H1 (cell line): ENCODE measurements around the gene SPATS2L. TPM values are rescaled to one million over a fixed set of nuclear protein-coding genes. Genes with fewer than 3 reads are reported as not detected.

Source experiments
- CTCF ChIA-PET: fragments of 300-600 bp; sonication (Branson Sonifier 250); formaldehyde crosslinking; loops from one replicate; lab custom pipeline; 2021; ENCODE audit not compliant: partially characterized antibody; lab: Charles Lee
- POLR2A ChIA-PET: fragments of 300-600 bp; sonication (Branson Sonifier 250); formaldehyde crosslinking; loops from one replicate; lab custom pipeline; 2021; ENCODE audit warnings: inconsistent platforms; ENCODE audit not compliant: partially characterized antibody; lab: Charles Lee
- DNase-seq, 2 experiments: peaks; one replicate each; pipeline versions ENCODE4 v3.0.0 to v3.0.0-alpha.2; 2010 to 2022; ENCODE audit warnings: low spot score in 2 of 2, low read depth in 1 of 2, mixed read lengths in 1 of 2
- FAIRE-seq: peaks from 2 replicates; lab custom pipeline; 2011; peaks lifted over from hg19 to GRCh38; lab: Jason Lieb, UNC
- H2AFZ ChIP-seq: 2 replicates; pipeline ENCODE4 v1.8.1; 2012; ENCODE audit warnings: low read length, inconsistent platforms
- H2AK5ac ChIP-seq: 2 replicates; pipeline ENCODE4 v1.6.1; 2013; ENCODE audit warnings: low read depth, low read length
- H2BK120ac ChIP-seq: replicated peaks from 2 replicates; pipeline ENCODE3; 2013; ENCODE audit warnings: low read depth, low read length, inconsistent platforms
- H2BK12ac ChIP-seq: 2 replicates; pipeline ENCODE4 v1.6.1; 2013; ENCODE audit warnings: low read depth, low read length
- H2BK15ac ChIP-seq: 2 replicates; pipeline ENCODE4 v1.6.1; 2013; ENCODE audit warnings: low read length
- H2BK20ac ChIP-seq: 2 replicates; pipeline ENCODE4 v1.6.1; 2013; ENCODE audit warnings: low read length
- H2BK5ac ChIP-seq: 2 replicates; pipeline ENCODE4 v1.6.1; 2013; ENCODE audit warnings: low read depth, low read length
- H3K14ac ChIP-seq: 2 replicates; pipeline ENCODE4 v1.6.1; 2013; ENCODE audit warnings: inconsistent platforms; ENCODE audit not compliant: insufficient read length
- H3K18ac ChIP-seq: 2 replicates; pipeline ENCODE4 v1.6.1; 2013; ENCODE audit warnings: low read length; ENCODE audit errors: extremely low read depth
- H3K23ac ChIP-seq: 2 replicates; pipeline ENCODE4 v1.6.1; 2013; ENCODE audit warnings: inconsistent platforms; ENCODE audit not compliant: insufficient read length
- H3K23me2 ChIP-seq: 2 replicates; pipeline ENCODE4 v1.6.1; 2013; ENCODE audit warnings: low read depth, low read length
- H3K27ac ChIP-seq: 2 replicates; pipeline ENCODE4 v1.6.1; 2011; ENCODE audit warnings: low read depth, low read length, inconsistent platforms
- H3K27me3 ChIP-seq, 4 experiments: replicated peaks in 1 of 4; 1 replicate in 1 of 4; 2 replicates in 3 of 4; pipeline versions ENCODE4 v1.6.1 to v1.8.1; 2011 to 2013; ENCODE audit warnings: low read length in 3 of 4, mild to moderate bottlenecking in 3 of 4, inconsistent platforms in 2 of 4, mixed read lengths in 2 of 4, moderate library complexity in 1 of 4; ENCODE audit not compliant: control insufficient read depth in 3 of 4, insufficient read depth in 3 of 4; ENCODE audit errors: extremely low read depth in 1 of 4
- H3K36me3 ChIP-seq, 4 experiments: 2 replicates each; pipeline versions ENCODE4 v1.6.1 to v1.8.1; 2011 to 2013; ENCODE audit warnings: mild to moderate bottlenecking in 4 of 4, low read length in 3 of 4, moderate library complexity in 2 of 4, control low read depth in 1 of 4, inconsistent platforms in 1 of 4; ENCODE audit not compliant: insufficient read depth in 4 of 4, control insufficient read depth in 2 of 4
- H3K4ac ChIP-seq: replicated peaks from 2 replicates; pipeline ENCODE3; 2013; ENCODE audit warnings: low read length, low read depth, mixed read lengths, inconsistent platforms; ENCODE audit not compliant: insufficient read length
- H3K4me1 ChIP-seq, 4 experiments: replicated peaks in 1 of 4; 1 replicate in 1 of 4; 2 replicates in 3 of 4; pipeline versions ENCODE4 v1.6.1 to v1.8.1; 2011 to 2013; ENCODE audit warnings: low read length in 3 of 4, inconsistent platforms in 2 of 4, mixed read lengths in 1 of 4; ENCODE audit not compliant: insufficient read depth in 4 of 4, control insufficient read depth in 3 of 4
- H3K4me2 ChIP-seq, 2 experiments: 2 replicates each; pipeline versions ENCODE4 v1.6.1 to v1.8.1; 2011 to 2013; ENCODE audit warnings: low read depth in 2 of 2, low read length in 2 of 2, control low read depth in 1 of 2, inconsistent platforms in 1 of 2, mild to moderate bottlenecking in 1 of 2; ENCODE audit not compliant: insufficient read depth in 1 of 2
- H3K4me3 ChIP-seq, 4 experiments: fragments of 200-600, 300-600 bp in 1 of 4; sonication (generic), shearing (Covaris generic), sonication (Bioruptor Twin) in 1 of 4; 2 replicates each; pipeline versions ENCODE4 v1.5.1 to v1.8.1; 2011 to 2016; ENCODE audit warnings: low read length in 4 of 4, low read depth in 3 of 4, control low read depth in 2 of 4, inconsistent platforms in 2 of 4, mild to moderate bottlenecking in 2 of 4, mixed read lengths in 1 of 4, moderate library complexity in 1 of 4; ENCODE audit not compliant: insufficient read depth in 2 of 4; ENCODE audit errors: extremely low read depth in 1 of 4
- H3K56ac ChIP-seq: replicated peaks from 2 replicates; pipeline ENCODE3; 2013; ENCODE audit warnings: low read depth, mild to moderate bottlenecking, mixed read lengths, low read length, inconsistent platforms; ENCODE audit not compliant: insufficient read length
- H3K79me1 ChIP-seq: 2 replicates; pipeline ENCODE4 v1.6.1; 2013; ENCODE audit warnings: low read depth, low read length, control low read depth
- H3K79me2 ChIP-seq, 2 experiments: 2 replicates each; pipeline versions ENCODE4 v1.6.1 to v1.8.1; 2012 to 2013; ENCODE audit warnings: low read length in 2 of 2, mild to moderate bottlenecking in 2 of 2, inconsistent platforms in 1 of 2; ENCODE audit not compliant: insufficient read depth in 2 of 2, control insufficient read depth in 1 of 2
- H3K9ac ChIP-seq, 4 experiments: replicated peaks in 1 of 4; 1 replicate in 1 of 4; 2 replicates in 3 of 4; pipeline versions ENCODE4 v1.6.1 to v1.8.1; 2011 to 2013; ENCODE audit warnings: low read depth in 3 of 4, low read length in 3 of 4, control low read depth in 2 of 4, mild to moderate bottlenecking in 2 of 4, moderate library complexity in 2 of 4, inconsistent platforms in 1 of 4; ENCODE audit errors: extremely low read depth in 1 of 4
- H3K9me3 ChIP-seq, 2 experiments: 2 replicates each; pipeline versions ENCODE4 v1.6.1 to v1.8.1; 2012 to 2013; ENCODE audit warnings: mild to moderate bottlenecking in 2 of 2, moderate library complexity in 2 of 2, control low read depth in 1 of 2, inconsistent platforms in 1 of 2, low read depth in 1 of 2, low read length in 1 of 2, mixed read lengths in 1 of 2; ENCODE audit not compliant: insufficient read depth in 2 of 2
- H4K20me1 ChIP-seq, 2 experiments: replicated peaks in 1 of 2; 2 replicates each; pipeline versions ENCODE3 to v1.8.1; 2011 to 2013; ENCODE audit warnings: inconsistent platforms in 2 of 2, low read length in 2 of 2, mild to moderate bottlenecking in 1 of 2; ENCODE audit not compliant: insufficient read depth in 2 of 2, control insufficient read depth in 1 of 2
- H4K5ac ChIP-seq: 2 replicates; pipeline ENCODE4 v1.6.1; 2013; ENCODE audit warnings: low read length, low read depth, mixed read lengths, inconsistent platforms; ENCODE audit not compliant: insufficient read length
- H4K8ac ChIP-seq: 2 replicates; pipeline ENCODE4 v1.8.0; 2013; ENCODE audit warnings: mild to moderate bottlenecking, moderate library complexity, low read length, inconsistent platforms; ENCODE audit not compliant: insufficient read depth; ENCODE audit errors: extremely low read depth
- H4K91ac ChIP-seq: replicated peaks from 2 replicates; pipeline ENCODE3; 2013; ENCODE audit warnings: low read length, mixed read lengths, inconsistent platforms; ENCODE audit not compliant: insufficient read length
- FOSL1 ChIP-seq: IDR thresholded peaks from 2 replicates; pipeline ENCODE4 v1.6.1; 2011; ENCODE audit warnings: mild to moderate bottlenecking, low read depth, low read length, moderate library complexity; ENCODE audit not compliant: insufficient read depth
- NANOG ChIP-seq: IDR thresholded peaks from 2 replicates; pipeline ENCODE4 v1.6.1; 2011; ENCODE audit warnings: low read length, low read depth, mild to moderate bottlenecking, inconsistent platforms; ENCODE audit not compliant: insufficient read depth, poor library complexity, severe bottlenecking
- PHF8 ChIP-seq: fragments of 200-600 bp; sonication (generic); conservative IDR thresholded peaks from 2 replicates; pipeline ENCODE4 v1.7.1; 2012; ENCODE audit warnings: low read depth, mild to moderate bottlenecking, inconsistent platforms, low read length, moderate library complexity
- POLR2AphosphoS5 ChIP-seq: IDR thresholded peaks from 2 replicates; pipeline ENCODE4 v1.6.1; 2011; ENCODE audit warnings: low read depth, low read length
- SUZ12 ChIP-seq: fragments of 200-600 bp; sonication (generic); IDR thresholded peaks from 2 replicates; pipeline ENCODE4 v1.6.1; 2012; ENCODE audit warnings: mild to moderate bottlenecking, inconsistent platforms, low read length, moderate library complexity, mixed read lengths
- TCF12 ChIP-seq: IDR thresholded peaks from 2 replicates; pipeline ENCODE4 v1.6.1; 2011; ENCODE audit warnings: low read depth, mild to moderate bottlenecking, low read length
- TEAD4 ChIP-seq: IDR thresholded peaks from 2 replicates; pipeline ENCODE4 v1.6.1; 2012; ENCODE audit warnings: low read depth, low read length, inconsistent platforms, mixed read lengths
- WGBS, 2 experiments: shearing (Covaris generic) in 1 of 2; methylation state at CpG; one replicate each; pipeline versions ENCODE4 v1.1.6 to v1.1.7; 2013 to 2015; ENCODE audit warnings: low lambda C conversion rate in 2 of 2, mixed read lengths in 2 of 2, inconsistent platforms in 1 of 2, low coverage in 1 of 2, missing lambda C conversion rate in 1 of 2; ENCODE audit not compliant: insufficient replicate concordance in 2 of 2, insufficient coverage in 1 of 2, insufficient read length in 1 of 2; ENCODE audit errors: extremely low coverage in 1 of 2, missing lambda C conversion rate in 1 of 2; 5-methylcytosine and 5-hydroxymethylcytosine counted together
- polyA plus RNA-seq, 7 experiments: library from polyadenylated mRNA; depleted of rRNA in 3 of 7; stranded (reverse) in 5 of 7; unstranded in 2 of 7; fragments of >200 nt in 5 of 7; fragments of 200-250 nt in 2 of 7; gene quantifications; 1 replicate in 5 of 7; 2 replicates in 1 of 7; 4 replicates in 1 of 7; pipeline versions ENCODE4 v1.2.1 to v1.2.3, GENCODE V29; 2011 to 2013; ENCODE audit warnings: missing spikeins in 2 of 7, mixed read lengths in 2 of 7
- total RNA-seq: library from RNA; stranded (reverse); fragmentation: NEBNext Ultra II Directional; extraction: Animal tissue kit (Norgen Biotek cat#: 25700); gene quantifications from 2 replicates; pipeline ENCODE4 v1.2.1, GENCODE V29; 2021

The SPATS2L gene
- total and polyA plus RNA-seq, 2 of the 8 experiments (the other 6 are each of a cell fraction or from before 2014, with no cell fraction given) = 67.3 to 189 TPM

- Histone ChIP-seq H3K36me3 (peaks cover 17 to 59% (median 45%) of the 10 kb centered on the region in 4 experiments), H2AFZ (no peak overlapping the region), H2BK12ac (no peak overlapping the region), H3K27ac (no peak overlapping the region), H3K4me1 (peaks cover 0 to 5% (median 3%) of the 10 kb centered on the region in 4 experiments; a peak in 3 of 7 replicates), H2BK15ac (no peak overlapping the region), H4K20me1 (no peaks in the 10 kb centered on the region), H3K9me3 (no peaks in the 10 kb centered on the region), H3K4me3 (no peak overlapping the region), H3K14ac (no peak overlapping the region), H3K18ac (no peak overlapping the region)
- no peak for FAIRE-seq
- CTCF ChIA-PET = interaction anchor here (0.8 to 3.3 kb wide), 8 partner anchors 9 to 503 kb away, joined by 3 to 14 read pairs (median 4); no protein-coding TSS in a partner anchor
- no peak for DNase-seq
- TF ChIP-seq TEAD4 = no peak
- no peak for TF ChIP-seq TCF12
- no peak for TF ChIP-seq SUZ12
- no peak for TF ChIP-seq POLR2AphosphoS5
- TF ChIP-seq NANOG = no peak
- no peak for TF ChIP-seq FOSL1
- no peak for TF ChIP-seq PHF8
- TF ChIP-seq, all 59 proteins: peak for 0
- Histone ChIP-seq H4K91ac (no peak overlapping the region), H3K4ac (no peak overlapping the region), H2AK5ac (no peak overlapping the region), H2BK20ac (no peak overlapping the region), H3K27me3 (no peaks in the 10 kb centered on the region), H3K23ac (no peak overlapping the region), H3K23me2 (no peaks in the 10 kb centered on the region), H4K8ac (no peak overlapping the region), H4K5ac (no peak overlapping the region), H3K4me2 (no peak overlapping the region), H2BK5ac (no peak overlapping the region), H2BK120ac (no peak overlapping the region), H3K79me1 (no peaks in the 10 kb centered on the region), H3K56ac (no peak overlapping the region), H3K79me2 (no peaks in the 10 kb centered on the region), H3K9ac (no peak overlapping the region)
- 80% methylated on average over 8 of the region's 8 CpGs; no CpG with 5 or more reads in 1 of the 2 experiments for WGBS, 2 experiments
- POLR2A ChIA-PET = interaction anchor here (1.4 kb wide), 2 partner anchors 27 to 35 kb away, joined by 4 read pairs; no protein-coding TSS in a partner anchor
These were observed 170.3 kb downstream of the SPATS2L start for GRCh38 chr2:200476836-200477235.
